DND-41 (cell line): Measurements from ENCODE around the gene XYLT1.

ENCODE experiments used
- EZH2 ChIP-seq: IDR thresholded peaks from 3 replicates; pipeline ENCODE4 v1.6.1; 2012; ENCODE audit warnings: borderline replicate concordance, low read depth, mild to moderate bottlenecking, moderate library complexity, low read length, inconsistent platforms; ENCODE audit not compliant: severe bottlenecking
- TF ChIP-seq, protein P1 (sequence below): IDR thresholded peaks from 2 replicates; pipeline ENCODE4 v1.5.1; 2012; ENCODE audit warnings: borderline replicate concordance, low read length, moderate library complexity, mild to moderate bottlenecking; ENCODE audit not compliant: poor library complexity, severe bottlenecking; ENCODE audit errors: extremely low read depth

DNA sequence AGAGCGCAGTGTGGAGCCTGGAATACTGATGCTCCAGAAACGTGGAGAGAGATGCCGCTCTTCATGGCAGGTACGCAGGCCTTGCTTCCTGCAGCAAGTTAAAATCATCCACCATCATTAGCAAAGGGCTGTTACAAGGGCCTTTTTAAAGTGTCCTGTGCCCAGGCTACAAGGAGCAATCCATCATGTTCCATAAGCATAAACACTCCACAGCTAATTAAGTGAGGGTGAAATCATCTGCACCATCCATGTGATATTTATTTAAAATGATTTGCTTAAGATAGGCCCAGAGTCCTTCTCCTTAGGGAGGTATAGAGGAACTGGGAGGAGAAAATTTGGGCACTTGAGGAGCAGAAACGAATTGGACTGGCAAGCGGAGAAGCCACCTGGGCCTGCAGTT lies 372.1 kb downstream of the XYLT1 start:
- TF ChIP-seq, protein P1, sequence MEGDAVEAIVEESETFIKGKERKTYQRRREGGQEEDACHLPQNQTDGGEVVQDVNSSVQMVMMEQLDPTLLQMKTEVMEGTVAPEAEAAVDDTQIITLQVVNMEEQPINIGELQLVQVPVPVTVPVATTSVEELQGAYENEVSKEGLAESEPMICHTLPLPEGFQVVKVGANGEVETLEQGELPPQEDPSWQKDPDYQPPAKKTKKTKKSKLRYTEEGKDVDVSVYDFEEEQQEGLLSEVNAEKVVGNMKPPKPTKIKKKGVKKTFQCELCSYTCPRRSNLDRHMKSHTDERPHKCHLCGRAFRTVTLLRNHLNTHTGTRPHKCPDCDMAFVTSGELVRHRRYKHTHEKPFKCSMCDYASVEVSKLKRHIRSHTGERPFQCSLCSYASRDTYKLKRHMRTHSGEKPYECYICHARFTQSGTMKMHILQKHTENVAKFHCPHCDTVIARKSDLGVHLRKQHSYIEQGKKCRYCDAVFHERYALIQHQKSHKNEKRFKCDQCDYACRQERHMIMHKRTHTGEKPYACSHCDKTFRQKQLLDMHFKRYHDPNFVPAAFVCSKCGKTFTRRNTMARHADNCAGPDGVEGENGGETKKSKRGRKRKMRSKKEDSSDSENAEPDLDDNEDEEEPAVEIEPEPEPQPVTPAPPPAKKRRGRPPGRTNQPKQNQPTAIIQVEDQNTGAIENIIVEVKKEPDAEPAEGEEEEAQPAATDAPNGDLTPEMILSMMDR, result no peak
- no peak for TF ChIP-seq EZH2
